Measurements from ENCODE around the gene C19orf12.

Gene C19orf12

GRCh38 chr19:29665215-29665825, 49.7 kb downstream of the C19orf12 start, which contains the start of gene PLEKHF1:
TSS of gene PLEKHF1 (plus strand) at chr19:29665461. CDS start at chr19:29673840, 8,379 bp downstream.
- DNase-seq (ENCODE audit: extremely low read depth in 1 of 2, low read depth in 1 of 2): peak; percentile 36 to 74

- DNase-seq (ENCODE audit: extremely low read depth in 1 of 2, low read depth in 1 of 2): no peak
Observed at GRCh38 chr19:29664753-29665214, 50.3 kb downstream of the C19orf12 start.

GRCh38 chr19:29663861-29664752, 51.0 kb downstream of the C19orf12 start:
- no peak for DNase-seq (ENCODE audit: extremely low read depth in 1 of 2, low read depth in 1 of 2)

- DNase-seq (ENCODE audit: extremely low read depth in 1 of 2, low read depth in 1 of 2): no peak
Observed at GRCh38 chr19:29662604-29663404, 52.3 kb downstream of the C19orf12 start.

- DNase-seq (ENCODE audit: extremely low read depth in 1 of 2, low read depth in 1 of 2): no peak
Observed at GRCh38 chr19:29662278-29662603, 52.8 kb downstream of the C19orf12 start.

GRCh38 chr19:29660835-29661234, 54.2 kb downstream of the C19orf12 start:
- no peak for DNase-seq (ENCODE audit: extremely low read depth in 1 of 2, low read depth in 1 of 2)

GRCh38 chr19:29658221-29658991, 56.7 kb downstream of the C19orf12 start:
- no peak for DNase-seq (ENCODE audit: extremely low read depth in 1 of 2, low read depth in 1 of 2)

GRCh38 chr19:29655648-29656335, 59.3 kb downstream of the C19orf12 start:
- no peak for DNase-seq (ENCODE audit: extremely low read depth in 1 of 2, low read depth in 1 of 2)

GRCh38 chr19:29653398-29653797, 61.7 kb downstream of the C19orf12 start:
- no peak for DNase-seq (ENCODE audit: extremely low read depth in 1 of 2, low read depth in 1 of 2)

GRCh38 chr19:29651622-29652394, 63.3 kb downstream of the C19orf12 start:
- no peak for DNase-seq (ENCODE audit: extremely low read depth in 1 of 2, low read depth in 1 of 2)

- DNase-seq (ENCODE audit: extremely low read depth in 1 of 2, low read depth in 1 of 2): no peak
Observed at GRCh38 chr19:29650772-29651387, 64.2 kb downstream of the C19orf12 start.

All from activated CD8-positive, alpha-beta memory T cell treated with anti-CD3 and anti-CD28 coated beads for 1 hour (primary cell).